GM13977 (cell line): ENCODE measurements around the gene COL5A2.

Source experiments
- DNase-seq: peaks from one replicate; pipeline ENCODE4 v3.0.0; 2012; ENCODE audit warnings: low spot score
- in situ Hi-C: fragments of 300-500 bp; cut with MboI; formaldehyde crosslinking; loops from one replicate; pipeline ENCODE4 v1.12.0; 2022; ENCODE audit warnings: low sequenced_read_pairs, low pct_unique_long_range_greater_than_20kb, mixed read lengths, inconsistent platforms; ENCODE audit not compliant: unreplicated experiment
- TF ChIP-seq, protein P1 (sequence below): IDR thresholded peaks from 2 replicates; pipeline ENCODE4 v1.5.1; 2012; ENCODE audit warnings: mild to moderate bottlenecking, control low read depth; ENCODE audit not compliant: insufficient read depth; ENCODE audit errors: extremely low read depth, missing control alignments

The COL5A2 gene

DNA sequence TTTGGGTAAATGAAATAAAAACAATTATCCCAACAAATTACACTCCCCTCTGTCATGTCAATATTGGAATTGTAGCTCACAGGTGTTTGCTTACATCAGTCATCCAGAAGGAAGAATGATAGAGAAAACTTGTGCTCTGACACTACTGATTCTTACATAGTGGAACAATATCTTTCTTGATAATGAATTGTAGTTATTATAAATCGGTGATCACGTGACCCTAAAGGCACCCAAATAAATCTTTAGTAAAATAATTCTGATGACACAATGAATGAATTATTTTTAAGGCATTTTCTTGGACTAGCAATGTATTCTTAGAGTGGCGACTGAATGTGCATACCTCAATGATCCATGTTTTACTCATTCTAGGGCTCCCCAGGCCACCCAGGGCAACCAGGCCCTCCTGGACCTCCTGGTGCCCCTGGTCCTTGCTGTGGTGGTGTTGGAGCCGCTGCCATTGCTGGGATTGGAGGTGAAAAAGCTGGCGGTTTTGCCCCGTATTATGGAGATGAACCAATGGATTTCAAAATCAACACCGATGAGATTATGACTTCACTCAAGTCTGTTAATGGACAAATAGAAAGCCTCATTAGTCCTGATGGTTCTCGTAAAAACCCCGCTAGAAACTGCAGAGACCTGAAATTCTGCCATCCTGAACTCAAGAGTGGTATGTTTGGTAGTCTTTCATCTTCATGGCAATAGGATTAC, 170.9 kb downstream of the COL5A2 start:
- in situ Hi-C loops, result no loop called here
- DNase-seq, result no peak
- TF ChIP-seq, protein P1, sequence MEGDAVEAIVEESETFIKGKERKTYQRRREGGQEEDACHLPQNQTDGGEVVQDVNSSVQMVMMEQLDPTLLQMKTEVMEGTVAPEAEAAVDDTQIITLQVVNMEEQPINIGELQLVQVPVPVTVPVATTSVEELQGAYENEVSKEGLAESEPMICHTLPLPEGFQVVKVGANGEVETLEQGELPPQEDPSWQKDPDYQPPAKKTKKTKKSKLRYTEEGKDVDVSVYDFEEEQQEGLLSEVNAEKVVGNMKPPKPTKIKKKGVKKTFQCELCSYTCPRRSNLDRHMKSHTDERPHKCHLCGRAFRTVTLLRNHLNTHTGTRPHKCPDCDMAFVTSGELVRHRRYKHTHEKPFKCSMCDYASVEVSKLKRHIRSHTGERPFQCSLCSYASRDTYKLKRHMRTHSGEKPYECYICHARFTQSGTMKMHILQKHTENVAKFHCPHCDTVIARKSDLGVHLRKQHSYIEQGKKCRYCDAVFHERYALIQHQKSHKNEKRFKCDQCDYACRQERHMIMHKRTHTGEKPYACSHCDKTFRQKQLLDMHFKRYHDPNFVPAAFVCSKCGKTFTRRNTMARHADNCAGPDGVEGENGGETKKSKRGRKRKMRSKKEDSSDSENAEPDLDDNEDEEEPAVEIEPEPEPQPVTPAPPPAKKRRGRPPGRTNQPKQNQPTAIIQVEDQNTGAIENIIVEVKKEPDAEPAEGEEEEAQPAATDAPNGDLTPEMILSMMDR, result no peak

- in situ Hi-C loops, result no loop called here
- DNase-seq, result no peak
- TF ChIP-seq, protein P1, result no peak
Observed at GRCh38 chr2:189002079-189002478, 177.5 kb downstream of the COL5A2 start.

DNA sequence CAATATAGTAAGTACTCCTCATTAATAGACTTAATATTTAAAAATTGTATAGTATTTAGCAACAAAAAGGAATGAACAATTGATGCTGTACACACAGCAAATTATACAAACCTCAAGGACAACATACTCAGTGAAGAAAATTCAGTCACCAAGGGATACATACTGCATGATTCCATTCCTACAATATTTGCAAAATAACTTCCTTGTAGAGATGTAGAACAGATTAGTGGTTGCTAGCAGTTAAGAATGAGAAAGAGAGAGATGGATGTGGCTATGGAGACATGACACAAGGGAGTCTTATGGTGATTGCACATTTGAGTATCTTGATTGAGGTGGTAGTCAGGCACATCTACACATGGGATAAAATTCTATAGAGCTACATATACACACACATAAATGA, 179.3 kb downstream of the COL5A2 start:
- DNase-seq, result no peak
- in situ Hi-C loops, result no loop called here
- TF ChIP-seq, protein P1, result no peak

DNA sequence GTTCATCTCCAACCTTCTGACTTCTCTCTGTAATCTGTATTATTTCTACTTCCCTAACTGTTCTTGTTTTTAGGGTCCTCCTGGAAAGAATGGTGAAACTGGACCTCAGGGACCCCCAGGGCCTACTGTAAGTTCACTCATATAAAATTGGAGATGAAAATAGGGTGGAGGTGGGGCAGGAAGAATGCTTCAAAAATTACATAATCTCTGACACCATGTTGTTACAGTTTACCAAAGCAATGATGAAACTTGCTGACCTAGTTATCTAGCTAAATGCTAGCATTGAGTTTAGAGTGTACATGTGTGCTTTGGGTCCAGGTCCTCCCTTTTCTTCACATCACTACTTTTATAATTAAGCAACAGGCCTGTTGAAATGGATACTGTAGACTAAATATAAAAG, 182.3 kb downstream of the COL5A2 start:
- TF ChIP-seq, protein P1, result no peak
- no peak for DNase-seq
- in situ Hi-C loops, result no loop called here

DNA sequence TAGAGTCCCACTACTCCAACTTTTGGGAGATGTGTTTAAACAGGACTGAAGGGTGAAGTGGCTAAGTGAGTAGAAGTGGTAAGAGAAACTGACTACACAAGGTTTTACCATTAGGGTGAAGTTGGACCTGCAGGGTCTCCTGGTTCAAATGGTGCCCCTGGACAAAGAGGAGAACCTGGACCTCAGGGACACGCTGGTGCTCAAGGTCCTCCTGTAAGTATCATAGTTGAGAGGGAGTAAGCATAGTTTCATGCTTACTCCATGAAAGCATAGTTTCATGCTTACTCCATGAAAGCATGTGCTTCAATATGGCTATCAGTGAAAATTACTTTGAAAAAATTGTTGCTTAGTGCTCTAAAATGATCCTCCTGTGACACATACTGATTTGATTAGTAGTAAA, 186.3 kb downstream of the COL5A2 start:
- in situ Hi-C loops, result no loop called here
- TF ChIP-seq, protein P1, result no peak

DNA sequence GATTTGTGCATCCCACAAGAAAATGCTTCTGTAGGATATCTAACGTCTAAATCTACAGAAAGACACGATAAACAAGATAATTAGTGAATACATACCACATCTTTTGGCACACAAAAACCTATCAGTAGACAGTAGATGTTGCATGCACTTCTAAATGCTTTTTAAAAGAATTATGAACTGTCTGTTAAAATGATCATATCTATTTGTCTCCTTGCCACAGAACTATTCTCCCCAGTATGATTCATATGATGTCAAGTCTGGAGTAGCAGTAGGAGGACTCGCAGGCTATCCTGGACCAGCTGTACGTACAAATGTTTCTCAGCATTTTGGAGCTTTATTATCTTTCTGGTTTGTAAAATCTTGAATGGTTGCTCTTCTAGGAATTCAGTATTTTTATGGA, 192.7 kb downstream of the COL5A2 start:
- TF ChIP-seq, protein P1, result no peak
- no peak for DNase-seq
- in situ Hi-C loops, result no loop called here

More for the DNA sequence above, 186.3 kb downstream of the COL5A2 start:
- DNase-seq, result no peak
